Naive B cell (primary cell): Measurements from ENCODE around the gene ECE1. TPM values are rescaled to one million over a fixed set of nuclear protein-coding genes. Genes with fewer than 3 reads are reported as not detected.

Source experiments
- ATAC-seq, 2 donors: fragments of 150-1000 bp; cut with Tn5 transposase; 2 replicates each; pipeline ENCODE4 v1.10.0; 2021; ENCODE audit warnings: low read depth in 2 of 2, mild to moderate bottlenecking in 2 of 2, moderate library complexity in 2 of 2
- DNase-seq: peaks from one replicate; pipeline ENCODE4 v3.0.0; 2022
- H3K27ac Mint-ChIP-seq, 6 donors: one replicate each; pipeline ENCODE4 v1.8.0; 2020 to 2022; ENCODE audit warnings: mild to moderate bottlenecking in 6 of 6, mixed read lengths in 6 of 6, moderate library complexity in 5 of 6, inconsistent platforms in 2 of 6
- H3K27me3 Mint-ChIP-seq, 3 donors: one replicate each; pipeline ENCODE4 v1.8.0; 2021 to 2022; ENCODE audit warnings: mixed read lengths in 3 of 3, mild to moderate bottlenecking in 1 of 3
- H3K36me3 Mint-ChIP-seq, 2 donors: one replicate each; pipeline ENCODE4 v1.8.0; 2020 to 2022; ENCODE audit warnings: mixed read lengths in 2 of 2, inconsistent platforms in 1 of 2, mild to moderate bottlenecking in 1 of 2
- H3K4me1 Mint-ChIP-seq, 3 donors: one replicate each; pipeline ENCODE4 v1.8.0; 2020 to 2022; ENCODE audit warnings: mixed read lengths in 3 of 3, inconsistent platforms in 1 of 3, mild to moderate bottlenecking in 1 of 3, moderate library complexity in 1 of 3
- H3K4me3 Mint-ChIP-seq, 8 donors: one replicate each; pipeline ENCODE4 v1.8.0; 2020 to 2022; ENCODE audit warnings: mild to moderate bottlenecking in 8 of 8, mixed read lengths in 8 of 8, moderate library complexity in 8 of 8, inconsistent platforms in 2 of 8
- H3K9me3 Mint-ChIP-seq, 7 donors: one replicate each; pipeline ENCODE4 v1.8.0; 2020 to 2022; ENCODE audit warnings: mixed read lengths in 7 of 7, mild to moderate bottlenecking in 5 of 7, inconsistent platforms in 2 of 7, moderate library complexity in 1 of 7
- polyA plus RNA-seq, 6 donors: library from polyadenylated mRNA; unstranded; fragments of 300-500 nt; fragmentation: Illumina TruSeq; gene quantifications; one replicate each; pipeline ENCODE4 v1.2.3, GENCODE V29; 2021; ENCODE audit warnings: low read depth in 6 of 6

The ECE1 gene
- polyA plus RNA-seq, 6 donors from 2014 or later, result 6.9 to 44.5 (median 20.8) TPM

DNA sequence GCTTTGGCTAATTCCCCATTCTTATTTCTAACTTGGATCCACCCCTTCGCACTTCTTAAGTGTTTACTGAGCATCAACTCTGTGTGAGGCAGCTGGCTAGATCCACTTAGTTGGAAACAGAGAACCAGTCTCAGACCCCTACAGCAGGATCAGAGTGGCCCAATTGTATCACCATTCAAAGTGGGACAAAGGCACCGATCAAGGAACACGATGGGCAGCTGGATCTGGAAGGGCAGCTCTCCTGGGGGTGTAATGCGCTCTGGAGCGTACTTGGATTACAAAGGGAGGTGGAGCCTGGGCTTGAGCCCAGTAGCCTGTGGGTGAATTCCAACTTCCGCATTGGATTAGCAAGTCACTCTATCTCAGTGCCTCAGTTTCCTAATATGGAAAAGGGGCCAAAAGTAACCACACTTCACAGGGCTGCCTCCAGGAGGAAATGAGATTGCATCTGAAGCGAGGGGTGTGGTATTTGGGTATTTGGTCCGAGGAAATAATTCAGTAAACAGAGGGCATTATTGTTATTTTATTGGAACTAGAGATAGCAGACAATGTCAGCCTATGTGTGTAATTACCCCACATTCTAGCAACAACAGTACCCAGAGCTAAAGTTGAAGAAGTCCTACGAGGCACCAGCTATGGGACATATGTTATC, 11.9 kb downstream of the ECE1 start:
- H3K4me3 Mint-ChIP-seq, result peak overlapping the region in 1 of 8 donors; percentile 37
- peaks cover 20 to 31% (median 29%) of the 10 kb centered on the region in 3 donors for H3K4me1 Mint-ChIP-seq
- peak overlapping the region in 4 of 6 donors; percentile 8 to 91 (median 54) for H3K27ac Mint-ChIP-seq

DNA sequence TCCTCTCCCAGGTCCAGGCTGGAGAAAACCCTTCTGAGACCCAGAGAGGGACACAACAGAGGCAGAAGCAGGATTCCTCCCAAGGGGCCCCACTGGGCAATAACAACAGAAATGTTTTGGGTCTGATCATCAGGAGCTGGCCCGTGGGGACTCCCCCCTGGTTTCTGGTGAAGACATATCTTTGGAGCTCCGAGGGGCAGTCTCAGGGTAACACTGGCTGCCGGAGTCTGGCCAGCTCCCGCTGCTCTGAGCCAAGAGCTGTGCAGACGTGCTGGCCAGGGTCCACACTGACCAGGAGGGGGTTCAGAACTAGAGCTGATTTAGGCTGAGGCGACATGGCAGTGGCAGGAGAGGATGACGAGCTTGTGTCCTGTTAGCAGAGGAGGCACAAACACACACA, 13.1 kb downstream of the ECE1 start:
- DNase-seq (no peak), ATAC-seq (no peak)
- H3K27ac Mint-ChIP-seq, result peak overlapping the region in 3 of 6 donors; percentile 8 to 78 (median 22)
- no peaks in the 10 kb centered on the region for H3K9me3 Mint-ChIP-seq
- H3K36me3 Mint-ChIP-seq, result peaks cover 4 to 16% of the 10 kb centered on the region in 2 donors
- H3K4me3 Mint-ChIP-seq, result no peak overlapping the region
- H3K27me3 Mint-ChIP-seq, result no peaks in the 10 kb centered on the region
- peaks cover 17 to 31% (median 26%) of the 10 kb centered on the region in 3 donors for H3K4me1 Mint-ChIP-seq

More for the DNA sequence above, 11.9 kb downstream of the ECE1 start:
- no peaks in the 10 kb centered on the region for H3K9me3 Mint-ChIP-seq
- DNase-seq, result no peak
- ATAC-seq, result no peak
- peaks cover 4 to 16% of the 10 kb centered on the region in 2 donors for H3K36me3 Mint-ChIP-seq
- H3K27me3 Mint-ChIP-seq, result no peaks in the 10 kb centered on the region

- no peaks in the 10 kb centered on the region for H3K27me3 Mint-ChIP-seq
- H3K9me3 Mint-ChIP-seq, result no peaks in the 10 kb centered on the region
- no peak overlapping the region for H3K4me3 Mint-ChIP-seq
- no peak for ATAC-seq
- peaks cover 11 to 19% (median 13%) of the 10 kb centered on the region in 3 donors for H3K4me1 Mint-ChIP-seq
- DNase-seq, result no peak
- peaks cover 4 to 13% of the 10 kb centered on the region in 2 donors for H3K36me3 Mint-ChIP-seq
- peak overlapping the region in 2 of 6 donors; percentile 18 to 45 for H3K27ac Mint-ChIP-seq
Measured at GRCh38 chr1:21272540-21272939, 17.7 kb downstream of the ECE1 start.

- no peak overlapping the region for H3K4me3 Mint-ChIP-seq
- no peak for DNase-seq
- ATAC-seq, result no peak
- no peaks in the 10 kb centered on the region for H3K9me3 Mint-ChIP-seq
- no peaks in the 10 kb centered on the region for H3K27me3 Mint-ChIP-seq
- H3K4me1 Mint-ChIP-seq, result peaks cover 13 to 19% (median 17%) of the 10 kb centered on the region in 3 donors
- H3K36me3 Mint-ChIP-seq, result peaks cover 9 to 15% of the 10 kb centered on the region in 2 donors
- H3K27ac Mint-ChIP-seq, result no peak overlapping the region
Measured at GRCh38 chr1:21271550-21271949, 18.7 kb downstream of the ECE1 start.

DNA sequence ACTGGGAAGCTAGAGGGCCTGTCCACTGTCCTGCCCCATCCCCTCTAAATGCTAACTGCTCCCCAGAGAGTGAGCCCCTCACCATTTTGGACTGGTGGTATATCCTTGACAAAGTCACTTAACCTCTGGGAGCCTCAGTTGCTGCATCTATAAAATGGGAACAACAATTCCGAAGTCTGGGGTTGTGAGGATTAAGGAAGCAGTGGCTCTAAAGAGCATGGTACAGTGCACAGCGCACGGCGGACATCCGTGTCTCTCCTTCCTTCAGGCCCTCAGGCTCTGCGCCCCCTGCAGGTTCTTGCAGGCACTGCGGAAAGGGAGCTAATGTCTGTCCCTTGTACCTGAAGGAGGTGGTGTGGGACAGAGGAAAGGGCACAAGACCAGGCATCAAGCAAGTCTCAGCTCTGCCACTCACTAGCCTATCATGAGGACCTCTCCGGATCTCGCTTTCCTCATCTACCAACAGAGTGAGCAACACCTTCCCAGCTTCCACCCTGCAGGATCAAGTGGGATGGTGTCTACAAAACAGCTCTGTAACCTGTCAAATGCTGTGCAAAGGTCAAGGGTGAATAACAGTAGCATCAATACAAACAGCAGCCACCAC, 20.1 kb downstream of the ECE1 start:
- peaks cover 13 to 19% (median 14%) of the 10 kb centered on the region in 3 donors for H3K4me1 Mint-ChIP-seq
- ATAC-seq (peak; percentile 88 to 94), DNase-seq (peak; percentile 75)
- H3K27ac Mint-ChIP-seq, result peak overlapping the region in 4 of 6 donors; percentile 33 to 83 (median 56)
- H3K36me3 Mint-ChIP-seq, result peaks cover 9 to 15% of the 10 kb centered on the region in 2 donors
- no peaks in the 10 kb centered on the region for H3K9me3 Mint-ChIP-seq
- H3K27me3 Mint-ChIP-seq, result no peaks in the 10 kb centered on the region
- H3K4me3 Mint-ChIP-seq, result no peak overlapping the region

GRCh38 chr1:21269461-21270085, 20.7 kb downstream of the ECE1 start:
- H3K9me3 Mint-ChIP-seq, result no peaks in the 10 kb centered on the region
- DNase-seq (no peak), ATAC-seq (no peak)
- peak overlapping the region in 1 of 6 donors; percentile 41 for H3K27ac Mint-ChIP-seq
- H3K4me1 Mint-ChIP-seq, result peaks cover 17 to 19% (median 17%) of the 10 kb centered on the region in 3 donors
- peaks cover 7 to 10% of the 10 kb centered on the region in 2 donors for H3K36me3 Mint-ChIP-seq
- H3K4me3 Mint-ChIP-seq, result no peak overlapping the region
- no peaks in the 10 kb centered on the region for H3K27me3 Mint-ChIP-seq

GRCh38 chr1:21268281-21269239, 21.7 kb downstream of the ECE1 start:
- Mint-ChIP-seq H3K9me3 (no peaks in the 10 kb centered on the region), H3K27ac (no peak overlapping the region), H3K4me3 (no peak overlapping the region), H3K27me3 (no peaks in the 10 kb centered on the region), H3K4me1 (peaks cover 17% of the 10 kb centered on the region in 3 donors), H3K36me3 (peaks cover 5 to 8% of the 10 kb centered on the region in 2 donors)
- DNase-seq (no peak), ATAC-seq (no peak)

DNA sequence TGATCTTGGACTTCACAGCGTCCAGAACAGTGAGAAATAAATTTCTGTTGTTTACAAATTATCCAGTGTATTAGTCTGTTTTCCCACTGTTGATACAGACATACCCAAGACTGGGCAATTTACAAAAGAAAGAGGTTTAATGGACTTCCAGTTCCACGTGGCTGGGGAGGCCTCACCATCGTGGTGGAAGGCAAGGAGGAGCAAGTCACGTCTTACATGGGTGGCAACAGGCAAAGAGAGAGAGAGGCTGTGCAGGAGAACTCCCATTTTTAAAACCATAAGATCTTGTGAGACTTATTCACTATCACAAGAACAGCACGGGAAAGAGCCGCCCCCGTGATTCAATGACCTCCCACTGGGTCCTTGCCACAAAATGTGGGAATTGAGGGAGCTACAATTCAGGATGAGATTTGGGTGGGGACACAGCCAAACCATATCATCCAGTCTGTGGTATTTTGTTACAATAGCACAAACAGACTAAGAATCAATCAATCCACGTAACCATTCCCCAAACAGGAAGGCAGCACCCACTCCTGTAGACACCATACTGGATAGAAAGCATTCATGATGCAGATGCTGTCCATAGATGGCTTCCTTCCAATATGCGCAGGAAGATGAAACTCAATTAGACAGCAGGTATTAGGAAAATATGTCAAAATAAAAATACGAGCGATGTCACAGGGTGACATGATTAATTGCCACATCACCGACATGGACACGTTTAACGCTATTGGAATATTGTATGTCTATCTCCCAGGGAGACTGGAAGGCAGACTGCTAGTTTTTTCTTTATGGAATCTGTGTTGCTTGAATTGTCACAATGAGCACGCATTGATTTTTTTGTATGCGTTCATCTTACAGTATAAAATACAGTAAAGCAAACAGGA, 22.8 kb downstream of the ECE1 start:
- no peaks in the 10 kb centered on the region for H3K27me3 Mint-ChIP-seq
- no peak for ATAC-seq
- H3K36me3 Mint-ChIP-seq, result peaks cover 5 to 8% of the 10 kb centered on the region in 2 donors
- H3K27ac Mint-ChIP-seq, result peak overlapping the region in 3 of 6 donors; percentile 52 to 59 (median 58)
- H3K4me3 Mint-ChIP-seq, result no peak overlapping the region
- H3K4me1 Mint-ChIP-seq, result peaks cover 13 to 24% (median 17%) of the 10 kb centered on the region in 3 donors
- DNase-seq, result no peak
- H3K9me3 Mint-ChIP-seq, result no peaks in the 10 kb centered on the region

GRCh38 chr1:21266119-21266774, 24.0 kb downstream of the ECE1 start:
- Mint-ChIP-seq H3K27me3 (no peaks in the 10 kb centered on the region), H3K4me1 (peaks cover 20 to 35% (median 22%) of the 10 kb centered on the region in 3 donors), H3K9me3 (no peaks in the 10 kb centered on the region), H3K27ac (no peak overlapping the region), H3K4me3 (no peak overlapping the region), H3K36me3 (peaks cover 6 to 10% of the 10 kb centered on the region in 2 donors)
- DNase-seq, result no peak
- ATAC-seq, result no peak

DNA sequence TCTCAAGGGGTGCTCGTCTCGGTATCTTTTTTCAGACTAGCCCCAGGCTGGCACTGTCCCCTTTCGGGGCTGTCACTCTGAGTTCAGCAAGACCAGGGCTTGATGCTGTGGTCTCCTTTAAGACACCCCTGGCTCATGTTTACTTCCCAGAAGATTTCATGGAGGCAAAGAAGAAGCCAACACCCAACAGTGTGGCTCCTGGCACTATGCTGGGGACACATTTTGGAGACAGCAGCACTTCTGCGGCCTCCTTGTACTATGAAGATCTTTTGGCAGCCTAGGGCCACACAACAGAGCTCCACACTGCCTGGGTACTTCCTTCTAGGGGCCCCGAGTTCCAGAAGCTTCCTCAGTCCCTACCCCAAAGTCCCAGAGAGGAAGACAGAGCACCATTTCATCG, 24.6 kb downstream of the ECE1 start:
- Mint-ChIP-seq H3K27ac (peak overlapping the region in 1 of 6 donors; percentile 7), H3K4me1 (peaks cover 17 to 41% (median 27%) of the 10 kb centered on the region in 3 donors), H3K27me3 (no peaks in the 10 kb centered on the region), H3K9me3 (no peaks in the 10 kb centered on the region), H3K4me3 (no peak overlapping the region), H3K36me3 (peaks cover 12 to 16% of the 10 kb centered on the region in 2 donors)
- ATAC-seq (no peak), DNase-seq (no peak)

DNA sequence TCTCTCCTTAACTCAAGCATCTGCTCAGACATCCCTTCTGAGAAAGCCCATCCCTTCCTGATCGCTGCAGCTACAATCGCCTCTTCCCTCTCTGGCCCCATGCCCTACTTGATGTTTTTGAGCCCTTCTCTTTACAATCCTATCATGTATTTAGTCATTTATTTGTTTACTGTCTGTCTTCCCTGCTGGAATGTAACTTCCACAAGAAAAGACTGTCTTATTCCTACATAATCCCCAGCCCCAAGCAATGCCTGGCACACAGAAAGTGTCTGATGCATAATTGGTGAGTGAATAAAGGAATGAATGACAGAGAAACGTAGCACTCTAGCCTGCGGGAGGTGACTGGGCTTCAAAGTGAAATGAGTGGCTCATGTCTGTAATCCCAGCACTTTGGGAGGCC, 25.4 kb downstream of the ECE1 start:
- H3K36me3 Mint-ChIP-seq, result peaks cover 13 to 18% of the 10 kb centered on the region in 2 donors

More for the DNA sequence above, 25.4 kb downstream of the ECE1 start:
- no peak for DNase-seq
- no peaks in the 10 kb centered on the region for H3K9me3 Mint-ChIP-seq
- ATAC-seq, result no peak
- H3K27me3 Mint-ChIP-seq, result no peaks in the 10 kb centered on the region
- peaks cover 11 to 34% (median 20%) of the 10 kb centered on the region in 3 donors for H3K4me1 Mint-ChIP-seq
- H3K27ac Mint-ChIP-seq, result peak overlapping the region in 4 of 6 donors; percentile 10 to 49 (median 36)
- no peak overlapping the region for H3K4me3 Mint-ChIP-seq
